Sigmoid colon (tissue), 4 donors: ENCODE measurements around the gene RIMS4.

Source experiments
- EP300 ChIP-seq, 4 donors: sonication (generic); formaldehyde crosslinking; IDR thresholded peaks; one replicate each; pipeline ENCODE4 v1.6.1; 2017; ENCODE audit warnings: antibody characterized with exemption in 4 of 4
- POLR2A ChIP-seq, 2 donors: fragments of 450-650 bp; IDR thresholded peaks; one replicate each; pipeline ENCODE4 v1.6.1; 2016; ENCODE audit warnings: antibody characterized with exemption in 2 of 2, mild to moderate bottlenecking in 2 of 2, moderate library complexity in 2 of 2
- POLR2AphosphoS5 ChIP-seq, 4 donors: sonication (generic); formaldehyde crosslinking; IDR thresholded peaks; one replicate each; pipeline ENCODE4 v1.6.1; 2017; ENCODE audit warnings: antibody characterized with exemption in 4 of 4
- TF ChIP-seq, protein P1 (sequence below), 4 experiments: fragments of 450-650 bp in 3 of 4; fragments of 200-600 bp in 1 of 4; IDR thresholded peaks; one replicate each; pipeline ENCODE4 v1.5.1; 2016 to 2019; ENCODE audit warnings: antibody characterized with exemption in 4 of 4, mild to moderate bottlenecking in 3 of 4, moderate library complexity in 2 of 4

DNA sequence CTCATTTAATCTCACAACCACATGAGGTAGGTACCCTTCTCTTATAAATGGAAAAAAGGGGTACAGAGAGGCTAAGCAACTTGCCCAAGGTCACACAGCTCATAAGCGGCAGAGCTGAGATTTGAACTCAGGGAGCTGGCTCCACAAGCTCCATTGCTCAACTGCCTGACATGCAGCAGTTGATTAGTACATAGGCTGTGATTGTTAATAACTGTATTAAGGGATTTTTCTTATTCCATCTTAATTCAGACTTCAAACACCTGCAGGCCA, 88.6 kb downstream of the RIMS4 start:
- TF ChIP-seq, protein P1, sequence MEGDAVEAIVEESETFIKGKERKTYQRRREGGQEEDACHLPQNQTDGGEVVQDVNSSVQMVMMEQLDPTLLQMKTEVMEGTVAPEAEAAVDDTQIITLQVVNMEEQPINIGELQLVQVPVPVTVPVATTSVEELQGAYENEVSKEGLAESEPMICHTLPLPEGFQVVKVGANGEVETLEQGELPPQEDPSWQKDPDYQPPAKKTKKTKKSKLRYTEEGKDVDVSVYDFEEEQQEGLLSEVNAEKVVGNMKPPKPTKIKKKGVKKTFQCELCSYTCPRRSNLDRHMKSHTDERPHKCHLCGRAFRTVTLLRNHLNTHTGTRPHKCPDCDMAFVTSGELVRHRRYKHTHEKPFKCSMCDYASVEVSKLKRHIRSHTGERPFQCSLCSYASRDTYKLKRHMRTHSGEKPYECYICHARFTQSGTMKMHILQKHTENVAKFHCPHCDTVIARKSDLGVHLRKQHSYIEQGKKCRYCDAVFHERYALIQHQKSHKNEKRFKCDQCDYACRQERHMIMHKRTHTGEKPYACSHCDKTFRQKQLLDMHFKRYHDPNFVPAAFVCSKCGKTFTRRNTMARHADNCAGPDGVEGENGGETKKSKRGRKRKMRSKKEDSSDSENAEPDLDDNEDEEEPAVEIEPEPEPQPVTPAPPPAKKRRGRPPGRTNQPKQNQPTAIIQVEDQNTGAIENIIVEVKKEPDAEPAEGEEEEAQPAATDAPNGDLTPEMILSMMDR (IDR thresholded peaks at IDR 0.05), result no peak
- TF ChIP-seq POLR2A (IDR thresholded peaks at IDR 0.05), result no peak
- no peak for TF ChIP-seq POLR2AphosphoS5 (IDR thresholded peaks at IDR 0.05)
- TF ChIP-seq EP300 (IDR thresholded peaks at IDR 0.05), result no peak
